Activated CD8-positive, alpha-beta memory T cell treated with anti-CD3 and anti-CD28 coated beads, Interleukin-2, amount 50 U/mL, for 24 hours (primary cell): ENCODE results near the gene PIK3R5.
"Not testable (repeated sequence)": the region's sequence is repeated elsewhere in the genome, so short reads cannot be mapped to it uniquely, and the experiment has no call there.

Experiments
- DNase-seq: peaks from one replicate; pipeline ENCODE4 v3.0.0-alpha.2; 2020; ENCODE audit errors: extremely low read depth

The PIK3R5 gene, protein sequence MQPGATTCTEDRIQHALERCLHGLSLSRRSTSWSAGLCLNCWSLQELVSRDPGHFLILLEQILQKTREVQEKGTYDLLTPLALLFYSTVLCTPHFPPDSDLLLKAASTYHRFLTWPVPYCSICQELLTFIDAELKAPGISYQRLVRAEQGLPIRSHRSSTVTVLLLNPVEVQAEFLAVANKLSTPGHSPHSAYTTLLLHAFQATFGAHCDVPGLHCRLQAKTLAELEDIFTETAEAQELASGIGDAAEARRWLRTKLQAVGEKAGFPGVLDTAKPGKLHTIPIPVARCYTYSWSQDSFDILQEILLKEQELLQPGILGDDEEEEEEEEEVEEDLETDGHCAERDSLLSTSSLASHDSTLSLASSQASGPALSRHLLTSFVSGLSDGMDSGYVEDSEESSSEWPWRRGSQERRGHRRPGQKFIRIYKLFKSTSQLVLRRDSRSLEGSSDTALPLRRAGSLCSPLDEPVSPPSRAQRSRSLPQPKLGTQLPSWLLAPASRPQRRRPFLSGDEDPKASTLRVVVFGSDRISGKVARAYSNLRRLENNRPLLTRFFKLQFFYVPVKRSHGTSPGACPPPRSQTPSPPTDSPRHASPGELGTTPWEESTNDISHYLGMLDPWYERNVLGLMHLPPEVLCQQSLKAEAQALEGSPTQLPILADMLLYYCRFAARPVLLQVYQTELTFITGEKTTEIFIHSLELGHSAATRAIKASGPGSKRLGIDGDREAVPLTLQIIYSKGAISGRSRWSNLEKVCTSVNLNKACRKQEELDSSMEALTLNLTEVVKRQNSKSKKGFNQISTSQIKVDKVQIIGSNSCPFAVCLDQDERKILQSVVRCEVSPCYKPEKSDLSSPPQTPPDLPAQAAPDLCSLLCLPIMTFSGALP

DNA sequence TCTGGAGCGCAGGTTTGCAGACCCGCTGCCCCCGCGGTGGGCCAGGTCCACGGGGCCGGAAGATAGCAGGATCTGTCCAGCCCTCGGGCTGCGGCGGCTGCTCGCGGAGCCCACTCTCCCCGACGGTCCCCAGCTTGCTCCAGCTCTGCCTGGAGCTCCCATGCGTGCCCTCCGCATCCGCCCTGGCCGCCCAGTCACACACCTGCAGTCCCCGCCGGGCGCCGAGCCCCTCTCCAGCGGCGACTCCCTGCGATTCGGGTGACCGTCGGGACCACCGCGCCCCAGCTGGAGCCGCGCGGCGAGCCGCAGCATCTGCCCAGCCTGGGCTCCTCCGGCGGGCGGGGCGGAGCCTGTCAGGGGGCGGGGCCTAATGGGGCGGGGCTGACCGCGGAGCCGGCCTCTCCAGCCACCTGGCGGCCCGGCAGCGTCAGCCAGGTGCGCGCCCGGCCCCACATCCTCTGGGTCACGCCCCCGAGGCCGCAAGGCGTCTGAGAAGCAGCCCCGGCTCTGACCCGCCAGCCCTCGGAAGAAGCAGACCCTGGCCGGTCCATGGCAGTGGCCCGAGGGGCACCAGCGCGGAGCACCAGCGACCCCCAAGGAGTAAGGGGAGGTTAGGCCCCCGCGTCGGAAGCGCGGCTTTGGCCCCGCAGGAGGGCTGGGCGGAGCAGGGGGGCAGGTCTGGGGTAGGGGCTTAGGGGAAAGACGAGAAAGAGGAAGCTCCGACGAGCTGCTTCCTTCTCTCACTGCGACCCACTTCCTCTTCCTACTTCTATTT, at the start of gene PIK3R5:
PIK3R5 (minus strand) TSS at position 314 of the 775 bp plus-strand sequence. CDS start 54,213 bp downstream, outside the sequence.
- DNase-seq: no peak

DNA sequence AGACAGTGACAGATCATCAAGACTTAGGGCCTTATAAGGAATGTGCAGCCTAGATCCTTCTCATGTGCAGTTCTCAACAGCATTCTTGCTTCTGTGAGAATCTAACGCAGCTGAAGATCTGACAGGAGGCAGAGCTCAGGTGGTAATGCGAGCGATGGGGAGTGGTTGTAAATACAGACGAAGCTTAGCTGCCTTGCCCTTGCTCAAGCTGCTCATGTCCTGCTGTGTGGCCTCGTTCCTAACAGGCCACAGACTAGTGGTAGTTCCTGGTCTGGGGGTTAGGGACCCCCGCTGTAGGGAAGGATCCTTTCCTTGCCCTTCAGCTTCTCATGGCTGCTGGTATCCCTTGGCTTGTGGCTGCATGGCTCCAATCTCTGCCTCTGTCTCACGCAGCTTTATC, 45.5 kb upstream of the PIK3R5 start:
- no peak for DNase-seq

DNA sequence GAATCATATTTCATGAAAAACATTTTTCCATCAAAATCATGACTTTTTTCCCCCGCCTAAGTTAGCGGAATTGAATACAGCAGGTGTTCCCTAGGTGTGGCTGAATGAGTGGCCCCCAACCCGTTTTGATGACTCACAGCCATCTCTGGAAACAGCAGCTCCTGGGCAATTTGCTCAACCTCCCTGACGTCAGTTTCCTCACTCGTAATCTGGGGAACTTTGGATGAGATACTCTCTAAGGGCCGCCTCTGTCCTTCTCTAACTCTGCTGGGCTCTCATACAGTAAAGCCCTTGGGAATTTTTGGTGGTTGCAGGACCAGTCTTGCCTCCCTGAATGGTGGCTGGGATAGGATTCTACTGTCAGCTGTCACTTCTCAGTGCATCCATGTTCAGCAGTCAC, 44.2 kb upstream of the PIK3R5 start:
- no peak for DNase-seq

DNA sequence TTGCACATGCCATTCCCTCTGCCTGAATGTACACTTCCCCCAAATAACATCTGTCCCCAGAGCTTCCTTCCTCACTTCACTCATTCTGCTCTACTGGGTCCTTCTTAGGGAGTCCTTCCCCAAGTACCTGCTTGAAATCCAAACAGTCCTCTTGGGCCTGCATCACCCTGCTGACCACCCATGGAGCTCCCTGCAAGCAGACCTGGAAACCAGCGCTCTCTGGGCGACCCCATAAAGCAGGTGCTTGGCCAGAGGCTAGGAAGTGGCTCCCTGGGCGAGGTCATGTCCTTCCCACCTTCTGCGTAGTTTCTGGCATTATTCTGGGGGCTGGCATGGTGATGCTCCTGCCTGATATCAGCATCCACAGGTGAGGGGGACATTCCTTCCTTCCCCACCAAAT, 43.6 kb upstream of the PIK3R5 start:
- no peak for DNase-seq

DNA sequence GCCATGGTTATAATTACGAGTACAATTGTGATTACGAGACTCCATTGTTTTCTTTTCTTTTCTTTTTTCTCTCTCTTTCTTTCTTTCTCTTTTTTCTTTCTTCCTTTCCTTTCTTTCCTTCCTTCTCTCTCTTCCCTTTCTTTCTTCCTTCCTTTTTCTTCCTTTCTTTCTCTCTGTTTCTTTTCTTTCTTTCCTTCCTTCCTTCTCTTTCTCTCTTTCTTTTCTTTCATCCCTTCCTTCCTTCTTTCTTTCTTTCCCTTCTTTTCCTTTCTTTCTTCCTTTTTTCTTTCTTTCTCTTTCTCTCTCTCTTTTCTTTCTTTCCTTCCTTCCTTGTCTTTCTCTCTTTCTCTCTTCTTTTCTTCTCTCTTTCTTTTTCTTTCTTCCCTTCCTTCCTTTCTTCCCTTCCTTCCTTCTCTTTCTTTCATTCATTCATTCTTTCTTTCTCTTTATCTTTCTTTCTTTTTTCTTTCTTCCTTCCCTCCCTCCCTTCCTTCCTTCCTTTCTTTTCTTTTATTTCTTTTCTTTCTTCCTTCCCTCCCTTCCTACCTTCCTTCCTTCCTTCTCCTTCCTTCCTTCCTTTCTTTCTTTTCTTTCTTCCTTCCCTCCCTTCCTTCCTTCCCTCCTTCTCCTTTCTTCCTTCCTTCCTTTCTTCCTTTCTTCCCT, 41.7 kb upstream of the PIK3R5 start:
- no peak for DNase-seq

DNA sequence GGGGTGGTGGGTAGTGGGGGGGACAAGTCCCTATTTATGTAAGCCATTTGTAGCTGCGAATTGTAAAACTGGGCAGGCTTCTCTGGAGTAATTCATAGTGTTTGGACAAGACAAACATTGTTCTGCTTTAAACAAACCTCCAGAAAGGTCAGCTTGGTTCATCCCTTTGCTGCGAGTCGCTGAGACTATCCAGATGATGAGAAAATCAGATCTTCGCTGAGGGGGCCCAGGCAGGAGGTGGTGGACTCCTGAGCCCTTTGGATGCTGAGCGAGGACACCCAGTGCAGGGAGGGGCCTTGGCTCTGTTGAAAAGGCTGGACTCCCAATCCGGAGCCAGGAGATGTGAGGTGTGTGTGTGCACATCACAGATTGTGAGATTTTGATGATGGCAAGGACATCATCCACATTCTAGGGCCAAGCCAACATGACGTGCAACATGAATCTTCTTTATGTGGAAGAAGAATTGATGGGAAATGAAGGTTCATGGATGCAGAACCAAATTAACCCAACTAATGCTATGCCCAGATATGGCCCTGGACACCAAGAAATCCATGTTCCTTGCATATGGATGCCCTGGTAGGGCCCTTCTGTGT, 40.8 kb upstream of the PIK3R5 start:
- DNase-seq: no peak

DNA sequence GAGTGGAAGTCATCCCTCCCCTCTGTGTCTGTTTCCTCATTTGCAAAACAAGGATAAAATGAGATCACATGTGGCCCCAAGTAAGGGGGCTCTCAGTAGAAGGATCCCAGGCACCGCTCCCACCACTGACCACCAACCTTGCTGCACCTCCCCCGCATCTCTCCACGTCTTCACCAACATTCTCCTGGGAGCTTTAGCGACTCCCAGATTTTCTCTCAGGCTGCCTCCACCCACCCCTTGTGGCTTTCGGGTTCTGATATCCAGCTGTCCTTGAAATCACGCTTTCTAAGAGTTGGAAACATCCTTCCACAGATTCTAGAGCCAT, 39.4 kb upstream of the PIK3R5 start:
- no peak for DNase-seq

DNA sequence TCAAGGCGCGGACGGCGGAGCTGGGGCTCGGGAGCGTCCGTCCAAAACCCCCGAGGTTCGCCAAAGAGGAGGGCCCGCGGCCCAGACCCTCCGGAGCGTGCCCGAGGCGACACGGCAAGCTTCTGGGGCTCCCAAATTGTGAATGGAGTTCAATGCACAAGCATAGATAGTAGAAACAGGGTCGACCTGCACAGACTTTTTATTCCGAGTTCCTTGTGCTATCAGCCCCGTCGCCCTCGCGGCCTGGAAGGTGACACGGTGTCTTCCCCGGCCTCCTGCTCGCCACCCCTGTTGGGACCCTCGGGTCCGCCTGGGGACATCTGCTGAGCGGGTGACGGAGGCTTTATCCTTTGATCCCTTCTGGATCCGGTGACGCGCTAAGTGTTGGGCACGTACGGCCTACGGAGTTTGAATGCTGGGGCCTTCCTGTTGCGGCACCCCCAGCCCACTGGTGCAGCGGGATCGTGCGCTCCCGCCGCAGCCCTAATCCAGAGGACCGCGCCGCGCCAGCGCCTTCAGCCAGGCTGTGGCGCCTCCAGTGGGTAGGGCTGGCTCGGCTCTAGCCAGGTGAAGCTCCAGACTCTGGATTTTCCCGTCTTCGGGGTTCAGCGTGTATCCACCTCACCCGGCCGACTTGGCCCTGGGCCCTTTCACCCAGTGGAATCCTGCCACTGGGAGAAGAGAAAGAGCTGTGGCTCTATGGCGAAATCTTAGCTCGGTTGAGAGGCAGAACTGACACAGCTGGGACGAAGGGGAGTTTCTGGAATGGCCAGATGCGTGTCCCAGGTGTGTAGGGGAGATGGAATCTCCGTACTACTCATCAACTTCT, 38.8 kb upstream of the PIK3R5 start:
- DNase-seq: no peak

DNA sequence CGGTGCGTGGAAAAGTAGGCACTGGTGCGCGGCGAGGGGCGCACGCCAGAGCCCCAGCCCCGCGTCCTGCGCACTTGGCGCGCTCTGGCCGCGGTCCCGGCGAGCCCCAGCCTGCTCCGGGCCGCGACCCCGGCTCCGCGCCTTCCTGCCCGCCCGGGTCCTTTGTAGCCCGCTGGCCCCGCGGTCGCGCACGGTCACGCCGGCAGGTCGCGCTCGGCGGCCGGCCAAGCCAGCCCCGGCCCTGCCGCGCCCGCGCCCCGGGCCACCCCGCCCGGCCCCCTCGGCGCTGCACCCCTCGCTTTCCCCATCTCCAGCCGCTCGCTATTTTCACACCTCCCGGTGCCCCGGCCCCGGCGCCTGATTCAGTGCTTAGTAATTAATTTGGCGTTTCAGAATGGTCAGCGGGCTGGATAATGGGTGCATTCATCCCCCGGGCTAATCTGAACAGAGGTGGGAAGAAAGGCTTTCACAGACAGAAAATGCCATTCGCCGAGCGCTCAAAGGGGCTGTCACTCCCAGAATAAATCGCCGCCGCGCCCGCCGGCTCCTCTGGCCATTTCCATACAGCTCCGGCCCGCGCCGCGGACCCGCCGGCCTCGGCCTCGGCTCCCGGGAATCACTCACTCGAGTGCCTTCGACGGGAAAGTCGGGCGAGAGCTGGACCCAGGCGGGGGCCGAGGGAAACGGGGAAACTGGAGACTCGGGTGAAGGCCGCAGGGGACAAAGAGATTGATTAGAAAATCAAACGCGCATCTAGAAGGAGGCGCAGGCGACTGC, 38.0 kb upstream of the PIK3R5 start:
- DNase-seq: no peak

DNA sequence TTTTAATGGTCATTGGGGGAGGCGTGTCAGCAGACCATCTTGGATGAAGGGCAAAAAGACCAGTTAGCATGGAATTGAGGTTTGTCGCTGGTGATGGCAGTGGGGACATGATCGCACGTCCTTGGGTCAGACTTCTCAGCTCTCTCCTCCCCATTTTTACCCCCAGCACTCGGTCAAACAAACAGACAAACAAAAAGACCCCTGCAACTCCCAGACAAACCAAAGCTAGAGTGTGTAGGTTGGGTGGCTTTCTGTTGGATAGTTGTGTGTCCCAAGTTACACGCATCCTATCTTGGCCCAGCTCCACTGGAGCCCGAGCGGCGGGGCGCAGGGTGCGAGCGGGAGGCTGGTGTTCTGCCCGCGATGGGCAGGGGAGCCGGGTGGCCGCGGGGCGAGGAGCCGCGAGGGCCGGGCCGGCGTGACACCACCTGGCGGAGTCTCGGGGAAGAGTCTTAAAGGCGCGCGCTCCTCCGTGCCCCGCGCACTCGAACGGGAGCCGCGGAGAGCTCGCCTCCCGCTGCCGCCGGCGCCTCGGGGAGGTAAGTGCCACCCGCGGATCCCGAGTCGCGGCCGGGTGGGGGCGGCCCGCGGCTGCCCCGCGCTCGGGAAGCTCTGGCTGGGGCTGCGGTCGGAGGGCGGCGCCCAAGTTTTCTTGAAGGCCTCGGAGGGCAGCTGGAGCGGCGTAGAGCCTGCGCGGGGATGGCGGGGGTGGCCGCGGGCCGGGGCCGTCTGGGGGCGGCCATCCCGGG, 37.3 kb upstream of the PIK3R5 start:
- DNase-seq: no peak

DNA sequence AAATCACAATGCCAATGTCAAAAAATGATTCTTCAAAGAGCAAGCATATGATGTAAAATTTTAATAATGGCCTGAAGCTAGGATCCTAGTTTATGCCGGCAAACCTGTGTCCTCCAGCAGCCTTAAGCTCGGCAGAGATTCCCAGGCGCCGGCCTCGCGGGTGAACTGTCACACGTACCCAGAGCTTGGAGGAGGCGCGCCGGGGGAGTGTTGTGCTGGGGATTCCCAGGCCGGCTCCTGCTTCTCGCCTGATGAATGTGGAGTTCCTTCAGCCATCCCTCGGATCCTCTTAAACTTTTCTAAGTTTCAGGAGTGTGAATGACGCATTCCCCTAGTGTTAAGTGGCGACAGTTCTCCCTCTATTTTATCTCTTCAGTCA, 36.7 kb upstream of the PIK3R5 start:
- no peak for DNase-seq

DNA sequence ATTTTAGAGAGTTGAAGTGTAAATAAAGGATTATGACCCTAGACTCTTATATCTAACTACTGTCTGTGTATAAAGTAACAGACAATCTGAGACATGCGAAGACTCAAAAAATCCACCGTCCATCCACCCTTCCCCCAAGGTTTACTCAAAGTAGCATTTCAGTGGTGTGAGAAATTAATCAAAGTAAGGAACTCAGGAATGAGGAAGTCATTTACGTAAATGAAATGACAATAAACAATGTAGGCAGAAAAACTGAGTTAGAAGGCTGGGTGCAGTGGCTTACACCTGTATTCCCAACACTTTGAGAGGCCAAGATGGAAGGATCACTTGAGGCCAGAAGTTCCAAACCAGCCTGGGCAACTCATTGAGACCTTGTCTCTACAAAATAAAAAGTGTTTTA, 36.1 kb upstream of the PIK3R5 start:
- no peak for DNase-seq

DNA sequence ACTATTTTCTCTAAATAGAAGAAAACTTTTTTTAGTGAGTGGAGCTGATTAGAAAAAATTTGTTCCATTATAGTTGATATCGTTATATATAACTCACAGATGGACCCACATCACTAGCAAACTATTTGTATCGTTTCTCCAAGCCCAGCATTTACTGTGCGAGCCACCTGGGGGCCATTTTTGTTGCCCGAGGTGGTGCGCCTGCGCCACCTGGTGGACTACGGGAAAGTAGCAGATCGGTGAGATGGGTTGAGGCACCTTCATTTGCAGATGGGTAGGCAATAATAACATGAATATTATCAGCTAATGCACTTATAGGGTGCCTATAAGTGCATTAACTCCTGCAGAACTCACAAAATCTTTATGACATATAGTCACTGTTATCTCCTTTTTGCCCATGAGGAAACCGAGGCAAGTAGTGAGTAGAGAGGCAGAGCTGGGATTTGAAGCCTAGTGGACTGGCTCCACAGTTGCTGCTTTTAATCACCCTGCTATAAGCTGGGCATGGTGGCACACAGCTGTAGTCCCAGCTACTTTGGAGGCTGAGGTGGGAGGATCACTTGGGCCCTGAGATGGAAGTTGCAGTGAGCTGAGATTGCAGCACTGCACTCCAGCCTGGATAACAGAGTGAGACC, 32.6 kb upstream of the PIK3R5 start:
- peak; percentile 49 for DNase-seq

DNA sequence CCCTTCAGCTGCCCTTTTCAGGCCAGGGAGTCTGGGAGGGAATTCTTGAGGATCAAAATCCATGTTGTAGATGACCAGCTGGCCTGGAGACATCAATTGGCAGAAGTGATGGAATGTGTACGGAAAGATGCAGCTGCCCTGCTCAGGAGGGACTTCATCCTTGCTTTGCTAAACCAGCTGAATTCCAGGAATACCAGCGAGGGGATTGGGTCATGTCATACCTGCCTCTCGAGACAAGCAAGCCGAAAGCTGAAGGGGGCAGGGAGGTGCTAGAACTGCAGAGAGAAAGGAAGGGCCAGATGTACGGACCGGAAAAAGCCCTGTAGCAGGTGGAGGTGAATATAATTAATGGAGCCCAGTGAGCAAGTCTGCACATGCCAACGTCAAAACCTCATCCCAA, 30.2 kb upstream of the PIK3R5 start:
- no peak for DNase-seq

DNA sequence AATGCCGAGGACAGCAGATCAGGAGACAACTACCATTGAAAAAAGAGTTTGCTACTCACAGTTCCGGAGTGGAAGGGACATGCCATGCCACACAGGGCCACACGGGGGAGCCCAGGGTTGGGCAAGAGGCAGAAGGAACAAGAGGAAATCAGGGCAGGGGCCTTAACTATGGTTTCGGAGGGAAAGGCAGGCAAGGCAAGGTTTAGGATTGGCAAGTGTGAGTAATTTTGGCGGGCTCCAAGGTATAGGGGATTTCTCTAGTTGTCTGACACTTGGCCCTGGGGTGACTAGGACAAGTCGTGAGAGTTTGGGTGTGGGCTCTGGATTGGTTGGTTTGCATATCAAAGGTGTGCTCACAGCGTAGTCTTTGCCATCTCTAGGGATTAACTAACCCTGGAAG, 28.8 kb upstream of the PIK3R5 start:
- DNase-seq: peak; percentile 18

DNA sequence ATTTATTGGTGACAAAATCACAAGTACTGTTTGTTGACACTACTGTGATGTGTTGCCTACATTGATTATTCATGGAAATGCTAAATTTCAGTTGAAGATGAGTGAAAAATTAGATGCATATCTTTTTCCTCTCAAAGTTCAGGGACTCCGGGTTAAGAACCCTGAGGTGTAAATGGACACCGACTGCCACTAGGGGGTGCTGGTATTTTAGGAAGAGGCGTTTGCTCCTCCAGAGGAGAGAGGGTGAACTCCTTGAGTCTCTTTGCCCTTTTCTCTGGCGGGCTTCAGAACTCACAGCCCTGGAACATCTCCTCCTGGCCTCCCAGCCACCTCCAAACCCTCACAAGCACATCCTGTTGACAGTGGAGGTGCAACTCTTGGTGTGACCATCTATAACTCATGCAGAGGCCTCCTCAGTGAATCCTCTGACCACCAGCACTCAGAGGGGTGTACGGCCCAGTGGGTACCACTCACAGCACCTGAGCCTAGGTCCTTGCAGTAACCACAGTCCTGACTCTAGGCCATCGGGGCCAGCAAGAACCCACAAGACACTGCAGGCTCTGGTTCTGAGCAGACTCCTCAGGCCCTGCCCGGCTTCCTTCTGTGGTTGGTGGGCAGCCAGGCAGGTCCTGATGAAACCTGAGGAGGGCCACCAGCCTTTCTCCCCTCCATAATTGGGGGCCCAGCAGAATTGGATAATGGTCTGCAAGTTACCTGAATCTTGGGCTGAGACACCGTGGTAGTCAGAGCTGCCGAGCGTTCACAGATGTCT, 26.2 kb upstream of the PIK3R5 start:
- DNase-seq: peak; percentile 34

DNA sequence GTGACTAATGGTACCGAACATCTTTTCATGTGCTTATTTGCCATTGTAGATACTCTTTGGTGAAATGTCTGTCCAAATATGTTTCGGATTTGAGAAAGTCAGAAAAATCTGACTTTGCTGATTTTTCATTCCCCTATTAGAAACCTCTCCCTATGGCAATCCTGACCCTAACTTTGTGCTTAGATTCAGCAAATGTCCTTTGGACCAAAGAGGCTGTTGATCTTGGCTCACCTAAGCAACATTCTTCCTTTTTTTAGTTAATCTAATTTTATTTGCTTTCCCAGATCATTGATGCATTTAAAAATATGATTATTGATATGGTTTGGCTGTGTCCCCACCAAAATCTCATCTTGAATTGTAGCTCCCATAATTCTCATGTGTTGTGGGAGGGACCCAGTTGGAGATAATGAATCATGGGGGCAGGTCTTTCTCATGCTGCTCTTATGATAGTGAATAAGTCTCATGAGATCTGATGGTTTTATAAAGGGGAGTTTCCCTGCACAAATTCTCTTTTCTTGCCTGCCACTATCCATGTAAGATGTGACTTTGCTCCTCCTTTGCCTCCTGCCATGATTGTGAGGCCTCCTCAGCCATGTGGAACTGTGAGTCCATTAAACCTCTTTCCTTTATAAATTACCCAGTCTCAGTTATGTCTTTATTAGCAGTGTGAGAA, 22.9 kb upstream of the PIK3R5 start:
- DNase-seq: not testable (repeated sequence)
